ENCODE measurements around the gene CDCA7.

The CDCA7 gene

DNA sequence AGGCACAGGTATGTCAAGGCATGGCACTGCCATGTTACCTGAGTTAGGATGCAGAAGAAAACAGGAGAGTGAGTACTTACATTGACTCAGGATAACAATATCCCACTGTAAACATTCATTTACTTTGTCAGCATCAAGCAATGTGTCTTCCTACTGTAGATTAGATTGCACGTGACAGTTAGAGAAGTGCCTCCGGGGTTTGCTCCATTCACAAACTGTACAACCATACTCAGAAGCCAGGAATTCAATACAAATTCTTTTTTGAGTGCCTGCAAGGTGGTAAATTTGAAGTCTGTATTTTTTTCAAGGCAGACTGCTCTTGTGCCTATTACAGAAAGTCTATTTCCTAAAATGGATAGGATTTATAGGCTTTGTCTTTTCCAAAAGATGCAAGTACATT is 34.1 kb downstream of the CDCA7 start:
- H3K36me3 ChIP-seq (ENCODE audit: control insufficient read depth, insufficient read depth, low read length) = no peaks in the 10 kb centered on the region; the same call in 1 of the 2 replicates
- no peaks in the 10 kb centered on the region for H3K9me3 ChIP-seq (ENCODE audit: control insufficient read depth, insufficient read depth, low read length)
- WGBS (ENCODE audit: insufficient coverage, insufficient read length) = no CpG with 5 or more reads among the region's 2 CpGs

GRCh38 chr2:173390036-173390435 is 35.4 kb downstream of the CDCA7 start:
- H3K4me1 ChIP-seq (ENCODE audit: control insufficient read depth, insufficient read depth, low read length) = 0 out of 2 replicates have a peak, but pooled peaks cover 1% of the 10 kb centered on the region
- no peak overlapping the region for H3K27ac ChIP-seq (ENCODE audit: low read length)
- no peaks in the 10 kb centered on the region for H3K27me3 ChIP-seq (ENCODE audit: control insufficient read depth, insufficient read depth, low read length)
- DNase-seq (ENCODE audit: low read depth, low spot score) = no peak
- WGBS (ENCODE audit: insufficient coverage, insufficient read length) = no CpG with 5 or more reads among the region's 5 CpGs
- H3K9me3 ChIP-seq (ENCODE audit: control insufficient read depth, insufficient read depth, low read length) = no peaks in the 10 kb centered on the region
- H3K4me3 ChIP-seq (ENCODE audit: low read length) = no peak overlapping the region
- no peaks in the 10 kb centered on the region for H3K36me3 ChIP-seq (ENCODE audit: control insufficient read depth, insufficient read depth, low read length)

More for the DNA sequence above, 34.1 kb downstream of the CDCA7 start:
- no peak for DNase-seq (ENCODE audit: low read depth, low spot score)
- no peak overlapping the region for H3K27ac ChIP-seq (ENCODE audit: low read length)
- H3K4me3 ChIP-seq (ENCODE audit: low read length) = no peak overlapping the region
- no peaks in the 10 kb centered on the region for H3K27me3 ChIP-seq (ENCODE audit: control insufficient read depth, insufficient read depth, low read length)
- H3K4me1 ChIP-seq (ENCODE audit: control insufficient read depth, insufficient read depth, low read length) = 0 out of 2 replicates have a peak, but pooled peaks cover 1% of the 10 kb centered on the region

DNA sequence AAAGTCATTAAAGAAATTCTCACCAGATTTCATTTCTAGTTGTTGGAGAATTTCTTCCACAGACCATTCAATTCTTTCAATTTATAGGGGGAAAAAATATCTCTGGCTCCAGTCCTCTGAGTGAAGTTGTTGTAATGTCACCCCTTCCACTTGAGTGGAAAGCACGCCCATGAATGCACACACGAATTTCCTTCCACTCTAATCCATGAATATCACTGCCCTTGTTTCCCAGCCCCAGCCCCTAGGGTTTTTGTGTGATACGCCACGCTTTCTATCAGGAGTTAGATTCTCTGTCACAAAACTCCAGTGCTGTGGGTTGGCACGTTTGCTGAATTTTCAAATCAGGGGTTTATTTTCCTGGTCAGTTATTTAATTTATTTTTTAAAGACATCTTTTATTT is 38.1 kb downstream of the CDCA7 start:
- no peak overlapping the region for H3K27ac ChIP-seq (ENCODE audit: low read length)
- H3K9me3 ChIP-seq (ENCODE audit: control insufficient read depth, insufficient read depth, low read length) = no peaks in the 10 kb centered on the region
- no peaks in the 10 kb centered on the region for H3K4me1 ChIP-seq (ENCODE audit: control insufficient read depth, insufficient read depth, low read length)
- H3K27me3 ChIP-seq (ENCODE audit: control insufficient read depth, insufficient read depth, low read length) = no peaks in the 10 kb centered on the region
- no peak overlapping the region for H3K4me3 ChIP-seq (ENCODE audit: low read length)
- WGBS (ENCODE audit: insufficient coverage, insufficient read length) = no CpG with 5 or more reads among the region's 5 CpGs
- DNase-seq (ENCODE audit: low read depth, low spot score) = no peak
- no peaks in the 10 kb centered on the region for H3K36me3 ChIP-seq (ENCODE audit: control insufficient read depth, insufficient read depth, low read length)

DNA sequence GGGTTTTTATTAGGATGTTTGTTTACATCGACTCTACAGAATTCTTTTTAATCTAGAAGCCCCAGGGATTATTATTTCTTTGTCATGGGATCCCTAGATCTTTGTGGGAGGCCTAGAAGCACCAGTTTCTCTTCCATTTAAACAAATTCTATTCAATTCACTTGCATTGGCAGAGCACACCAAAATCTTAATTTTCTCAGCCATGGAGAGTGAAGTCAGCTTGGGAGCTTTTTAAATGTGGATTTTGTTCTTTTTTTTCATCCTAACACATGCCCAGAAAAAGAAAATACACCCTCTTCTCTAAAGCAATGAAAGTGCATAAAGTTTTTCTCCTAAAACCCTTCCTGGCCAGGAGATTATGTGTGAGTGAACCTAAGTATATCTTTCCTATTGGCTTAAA is 38.5 kb downstream of the CDCA7 start:
- Histone ChIP-seq H3K27ac (ENCODE audit: low read length) (no peak overlapping the region), H3K9me3 (ENCODE audit: control insufficient read depth, insufficient read depth, low read length) (no peaks in the 10 kb centered on the region), H3K27me3 (ENCODE audit: control insufficient read depth, insufficient read depth, low read length) (no peaks in the 10 kb centered on the region), H3K4me1 (ENCODE audit: control insufficient read depth, insufficient read depth, low read length) (no peaks in the 10 kb centered on the region), H3K36me3 (ENCODE audit: control insufficient read depth, insufficient read depth, low read length) (no peaks in the 10 kb centered on the region), H3K4me3 (ENCODE audit: low read length) (no peak overlapping the region)
- no peak for DNase-seq (ENCODE audit: low read depth, low spot score)
- no CpG with 5 or more reads among the region's 1 CpG for WGBS (ENCODE audit: insufficient coverage, insufficient read length)

DNA sequence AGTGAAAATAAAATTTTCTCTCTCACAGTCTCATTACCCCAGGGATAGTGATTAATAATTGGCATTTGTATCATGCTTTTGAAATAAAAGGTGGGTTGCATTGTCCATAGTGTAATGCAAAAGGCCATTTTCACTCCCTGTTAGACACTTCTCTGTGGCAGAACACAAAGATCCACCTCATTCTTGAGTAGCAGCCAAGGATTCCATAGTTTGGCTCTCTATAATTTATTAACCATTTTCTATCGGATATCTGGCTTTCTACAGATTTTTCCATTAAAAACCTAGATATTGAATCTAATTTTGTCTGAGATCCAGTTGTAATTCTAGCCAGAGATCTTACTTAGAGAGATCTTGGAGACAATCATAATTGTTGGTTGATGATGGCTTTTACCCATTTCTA is 39.0 kb downstream of the CDCA7 start:
- no peaks in the 10 kb centered on the region for H3K9me3 ChIP-seq (ENCODE audit: control insufficient read depth, insufficient read depth, low read length)
- no peak overlapping the region for H3K4me3 ChIP-seq (ENCODE audit: low read length)
- no peak overlapping the region for H3K27ac ChIP-seq (ENCODE audit: low read length)
- no peaks in the 10 kb centered on the region for H3K27me3 ChIP-seq (ENCODE audit: control insufficient read depth, insufficient read depth, low read length)
- DNase-seq (ENCODE audit: low read depth, low spot score) = no peak
- no peaks in the 10 kb centered on the region for H3K4me1 ChIP-seq (ENCODE audit: control insufficient read depth, insufficient read depth, low read length)
- no CpG with 5 or more reads among the region's 1 CpG for WGBS (ENCODE audit: insufficient coverage, insufficient read length)
- H3K36me3 ChIP-seq (ENCODE audit: control insufficient read depth, insufficient read depth, low read length) = no peaks in the 10 kb centered on the region

GRCh38 chr2:173394091-173394974 is 39.7 kb downstream of the CDCA7 start:
- H3K36me3 ChIP-seq (ENCODE audit: control insufficient read depth, insufficient read depth, low read length) = no peaks in the 10 kb centered on the region
- H3K27me3 ChIP-seq (ENCODE audit: control insufficient read depth, insufficient read depth, low read length) = no peaks in the 10 kb centered on the region
- H3K9me3 ChIP-seq (ENCODE audit: control insufficient read depth, insufficient read depth, low read length) = no peaks in the 10 kb centered on the region
- H3K27ac ChIP-seq (ENCODE audit: low read length) = no peak overlapping the region
- H3K4me3 ChIP-seq (ENCODE audit: low read length) = no peak overlapping the region
- no peaks in the 10 kb centered on the region for H3K4me1 ChIP-seq (ENCODE audit: control insufficient read depth, insufficient read depth, low read length)
- DNase-seq (ENCODE audit: low read depth, low spot score) = no peak
- WGBS (ENCODE audit: insufficient coverage, insufficient read length) = no CpG with 5 or more reads among the region's 8 CpGs

DNA sequence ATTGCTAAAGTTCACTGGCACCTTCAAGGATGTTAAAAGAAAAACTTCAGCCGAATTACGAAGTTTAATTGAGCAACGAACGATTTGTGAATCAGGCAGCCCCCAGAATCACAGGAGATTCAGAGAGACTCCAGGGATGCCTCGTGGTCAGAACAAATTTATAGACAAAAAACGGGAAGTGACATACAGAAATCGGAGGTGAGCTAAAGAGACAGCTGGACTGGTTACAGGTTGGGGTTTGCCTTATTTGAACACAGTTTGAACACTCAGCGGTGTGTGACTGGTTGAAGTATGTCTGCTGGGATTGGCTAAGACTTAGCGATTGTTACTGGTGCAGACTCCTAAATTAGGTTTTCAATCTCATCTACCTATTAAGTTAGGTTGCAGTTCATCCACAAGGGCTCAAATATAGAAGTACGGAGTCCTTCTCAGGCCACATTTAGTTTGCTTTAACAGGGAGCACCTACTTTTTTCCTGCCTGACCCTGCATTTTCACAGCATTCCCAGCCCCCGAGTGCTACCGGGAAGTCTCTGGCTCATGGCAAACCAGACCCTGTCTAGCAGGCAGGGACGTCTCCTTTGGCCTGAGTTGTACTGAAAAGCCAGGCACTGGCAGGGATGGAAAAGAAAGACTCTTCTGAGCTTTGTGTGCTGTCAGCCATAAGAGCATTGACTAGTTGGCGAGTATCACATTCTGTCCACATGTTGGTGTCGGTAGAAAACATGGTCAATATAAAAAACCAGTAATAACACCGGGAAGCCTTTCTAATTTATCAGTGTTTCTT is 41.1 kb downstream of the CDCA7 start:
- Histone ChIP-seq H3K27me3 (ENCODE audit: control insufficient read depth, insufficient read depth, low read length) (no peaks in the 10 kb centered on the region), H3K36me3 (ENCODE audit: control insufficient read depth, insufficient read depth, low read length) (no peaks in the 10 kb centered on the region), H3K27ac (ENCODE audit: low read length) (no peak overlapping the region), H3K4me1 (ENCODE audit: control insufficient read depth, insufficient read depth, low read length) (no peaks in the 10 kb centered on the region), H3K4me3 (ENCODE audit: low read length) (no peak overlapping the region), H3K9me3 (ENCODE audit: control insufficient read depth, insufficient read depth, low read length) (no peaks in the 10 kb centered on the region)
- no peak for DNase-seq (ENCODE audit: low read depth, low spot score)
- no CpG with 5 or more reads among the region's 16 CpGs for WGBS (ENCODE audit: insufficient coverage, insufficient read length)

DNA sequence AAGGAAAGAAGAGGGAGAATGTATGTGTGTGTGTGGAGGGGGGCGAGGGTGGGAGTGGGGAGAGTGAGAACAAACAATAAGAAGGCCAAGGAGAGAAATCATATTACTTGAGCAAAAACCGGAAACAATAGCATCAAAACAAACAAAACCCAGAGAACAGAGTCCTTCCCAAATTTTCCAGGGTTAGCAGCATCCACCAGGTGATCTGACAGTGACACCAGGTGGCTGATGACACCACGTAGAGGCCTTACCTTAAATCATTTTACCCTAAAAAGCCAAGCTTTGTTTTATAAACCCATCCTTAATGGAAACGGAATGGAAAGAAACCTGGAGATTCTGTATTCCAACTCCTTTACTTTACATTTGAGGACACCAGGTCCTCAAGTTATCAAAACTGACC is 42.9 kb downstream of the CDCA7 start:
- H3K27me3 ChIP-seq (ENCODE audit: control insufficient read depth, insufficient read depth, low read length) = no peaks in the 10 kb centered on the region
- WGBS (ENCODE audit: insufficient coverage, insufficient read length) = no CpG with 5 or more reads among the region's 4 CpGs
- no peaks in the 10 kb centered on the region for H3K4me1 ChIP-seq (ENCODE audit: control insufficient read depth, insufficient read depth, low read length)
- no peak for DNase-seq (ENCODE audit: low read depth, low spot score)
- H3K27ac ChIP-seq (ENCODE audit: low read length) = no peak overlapping the region
- H3K36me3 ChIP-seq (ENCODE audit: control insufficient read depth, insufficient read depth, low read length) = no peaks in the 10 kb centered on the region
- no peaks in the 10 kb centered on the region for H3K9me3 ChIP-seq (ENCODE audit: control insufficient read depth, insufficient read depth, low read length)
- no peak overlapping the region for H3K4me3 ChIP-seq (ENCODE audit: low read length)

- Histone ChIP-seq H3K27ac (ENCODE audit: low read length) (no peak overlapping the region), H3K36me3 (ENCODE audit: control insufficient read depth, insufficient read depth, low read length) (no peaks in the 10 kb centered on the region), H3K4me1 (ENCODE audit: control insufficient read depth, insufficient read depth, low read length) (no peaks in the 10 kb centered on the region), H3K4me3 (ENCODE audit: low read length) (no peak overlapping the region), H3K9me3 (ENCODE audit: control insufficient read depth, insufficient read depth, low read length) (no peaks in the 10 kb centered on the region), H3K27me3 (ENCODE audit: control insufficient read depth, insufficient read depth, low read length) (no peaks in the 10 kb centered on the region)
- DNase-seq (ENCODE audit: low read depth, low spot score) = no peak
- WGBS (ENCODE audit: insufficient coverage, insufficient read length) = no CpG with 5 or more reads among the region's 4 CpGs
These were observed 44.6 kb downstream of the CDCA7 start for GRCh38 chr2:173399229-173399628.

- WGBS (ENCODE audit: insufficient coverage, insufficient read length) = no CpG with 5 or more reads among the region's 4 CpGs
- no peak overlapping the region for H3K4me3 ChIP-seq (ENCODE audit: low read length)
These were observed 46.1 kb downstream of the CDCA7 start for GRCh38 chr2:173400760-173401159.

More at GRCh38 chr2:173400760-173401159, 46.1 kb downstream of the CDCA7 start:
- Histone ChIP-seq H3K36me3 (ENCODE audit: control insufficient read depth, insufficient read depth, low read length) (no peaks in the 10 kb centered on the region), H3K9me3 (ENCODE audit: control insufficient read depth, insufficient read depth, low read length) (no peaks in the 10 kb centered on the region), H3K27ac (ENCODE audit: low read length) (no peak overlapping the region), H3K27me3 (ENCODE audit: control insufficient read depth, insufficient read depth, low read length) (no peaks in the 10 kb centered on the region), H3K4me1 (ENCODE audit: control insufficient read depth, insufficient read depth, low read length) (no peaks in the 10 kb centered on the region)
- DNase-seq (ENCODE audit: low read depth, low spot score) = no peak

All from iPS DF 6.9 (cell line).